Measurements from ENCODE around the gene NOC4L. TPM values are rescaled to one million over a fixed set of nuclear protein-coding genes. Genes with fewer than 3 reads are reported as not detected.

NOC4L gene
- total RNA-seq, 1 donor from 2014 or later = 15.8 TPM

GRCh38 chr12:132179431-132180362, 35.4 kb downstream of the NOC4L start:
- no peak for TF ChIP-seq CTCF (IDR thresholded peaks at IDR 0.05)
- Histone ChIP-seq H3K4me3 (no peak overlapping the region), H3K27ac (no peak overlapping the region), H3K27me3 (ENCODE audit: low read depth) (peaks cover 43% of the 10 kb centered on the region), H3K4me1 (no peaks in the 10 kb centered on the region), H3K36me3 (no peaks in the 10 kb centered on the region), H3K9me3 (no peaks in the 10 kb centered on the region)
- ATAC-seq (no peak), DNase-seq (no peak)
- intact Hi-C loops (cut with DNase I) = no loop called here

GRCh38 chr12:132180648-132181546, 36.6 kb downstream of the NOC4L start:
- H3K4me3 ChIP-seq = no peak overlapping the region
- H3K36me3 ChIP-seq = no peaks in the 10 kb centered on the region
- intact Hi-C loops (cut with DNase I) = no loop called here
- no peaks in the 10 kb centered on the region for H3K9me3 ChIP-seq
- TF ChIP-seq CTCF (IDR thresholded peaks at IDR 0.05) = no peak
- peaks cover 31% of the 10 kb centered on the region for H3K27me3 ChIP-seq (ENCODE audit: low read depth)
- DNase-seq (no peak), ATAC-seq (peak in 1 of 2 donors; percentile 8)
- no peak overlapping the region for H3K27ac ChIP-seq
- no peaks in the 10 kb centered on the region for H3K4me1 ChIP-seq

GRCh38 chr12:132181570-132182200, 37.4 kb downstream of the NOC4L start:
- ATAC-seq (no peak), DNase-seq (no peak)
- no peaks in the 10 kb centered on the region for H3K36me3 ChIP-seq
- no peak overlapping the region for H3K27ac ChIP-seq
- H3K9me3 ChIP-seq = no peaks in the 10 kb centered on the region
- TF ChIP-seq CTCF (IDR thresholded peaks at IDR 0.05) = no peak
- no peak overlapping the region for H3K4me3 ChIP-seq
- no peaks in the 10 kb centered on the region for H3K4me1 ChIP-seq
- intact Hi-C loops (cut with DNase I) = no loop called here
- H3K27me3 ChIP-seq (ENCODE audit: low read depth) = peaks cover 23% of the 10 kb centered on the region

- Histone ChIP-seq H3K27me3 (ENCODE audit: low read depth) (peaks cover 17% of the 10 kb centered on the region), H3K9me3 (no peaks in the 10 kb centered on the region), H3K27ac (no peak overlapping the region), H3K4me3 (no peak overlapping the region), H3K36me3 (no peaks in the 10 kb centered on the region), H3K4me1 (no peaks in the 10 kb centered on the region)
- intact Hi-C loops (cut with DNase I) = no loop called here
- no peak for DNase-seq
- ATAC-seq = no peak
- TF ChIP-seq CTCF (IDR thresholded peaks at IDR 0.05) = no peak
Observed at GRCh38 chr12:132182206-132182710, 38.0 kb downstream of the NOC4L start.
